Endothelial cell of umbilical vein (primary cell): ENCODE data around the gene ZNF892. TPM values are rescaled to one million over a fixed set of nuclear protein-coding genes. Genes with fewer than 3 reads are reported as not detected.

Source experiments
- BruUV-seq: library from RNA; stranded (reverse); fragments of 400-500 nt; replicated peaks from 2 replicates; lab custom pipeline; 2021; lab: Mats Ljungman, UMichigan
- CTCF ChIA-PET: fragments of 300-600, 350-600 bp; sonication (Branson Sonifier 250); formaldehyde crosslinking; loops from one replicate; lab custom pipeline; 2021; ENCODE audit warnings: antibody characterized with exemption, inconsistent platforms; lab: Charles Lee
- POLR2A ChIA-PET: fragments of 300-600, 350-600 bp; sonication (Branson Sonifier 250); formaldehyde crosslinking; loops from one replicate; lab custom pipeline; 2021; ENCODE audit warnings: antibody characterized with exemption, inconsistent platforms; lab: Charles Lee
- DNase-seq: peaks from one replicate; pipeline ENCODE4 v3.0.0-alpha.2; 2011; ENCODE audit warnings: low read depth, low spot score
- FAIRE-seq: peaks from 2 replicates; lab custom pipeline; 2011; peaks lifted over from hg19 to GRCh38; lab: Jason Lieb, UNC
- H2AFZ ChIP-seq: 2 replicates; pipeline ENCODE4 v1.6.0; 2012; ENCODE audit warnings: low read depth, low read length, control low read depth, inconsistent platforms
- H3K27ac ChIP-seq: 2 replicates; pipeline ENCODE4 v1.5.1; 2011; ENCODE audit warnings: low read depth, mild to moderate bottlenecking, control low read depth, low read length, moderate library complexity; ENCODE audit not compliant: insufficient read depth
- H3K27me3 ChIP-seq, 2 experiments: 2 replicates each; pipeline versions ENCODE4 v1.6.0 to v1.6.1; 2011; ENCODE audit warnings: low read length in 2 of 2, mixed read lengths in 1 of 2; ENCODE audit not compliant: control insufficient read depth in 2 of 2, insufficient read depth in 2 of 2
- H3K36me3 ChIP-seq, 2 experiments: 2 replicates in 1 of 2; 3 replicates in 1 of 2; pipeline ENCODE4 v1.5.1; 2011; ENCODE audit warnings: low read length in 2 of 2, mild to moderate bottlenecking in 1 of 2, moderate library complexity in 1 of 2; ENCODE audit not compliant: control insufficient read depth in 2 of 2, insufficient read depth in 2 of 2; ENCODE audit errors: extremely low read depth in 1 of 2
- H3K4me1 ChIP-seq: 3 replicates; pipeline ENCODE4 v1.5.1; 2011; ENCODE audit warnings: mild to moderate bottlenecking, low read length; ENCODE audit not compliant: control insufficient read depth, insufficient read depth; ENCODE audit errors: extremely low read depth
- H3K4me2 ChIP-seq: 2 replicates; pipeline ENCODE4 v1.6.1; 2011; ENCODE audit warnings: low read length, control low read depth, mixed read lengths; ENCODE audit not compliant: insufficient read depth
- H3K4me3 ChIP-seq, 3 experiments: fragments of 200-600 bp in 1 of 3; sonication (generic), shearing (Covaris generic) in 1 of 3; replicated peaks in 1 of 3; 2 replicates each; pipeline ENCODE4 v1.5.1; 2011 to 2016; ENCODE audit warnings: control low read depth in 3 of 3, low read length in 3 of 3, mild to moderate bottlenecking in 2 of 3, inconsistent platforms in 1 of 3, low read depth in 1 of 3, moderate library complexity in 1 of 3; ENCODE audit not compliant: insufficient read depth in 1 of 3
- H3K79me2 ChIP-seq: 2 replicates; pipeline ENCODE4 v1.6.0; 2012; ENCODE audit warnings: low read length, inconsistent platforms; ENCODE audit not compliant: control insufficient read depth, insufficient read depth
- H3K9ac ChIP-seq: replicated peaks from 2 replicates; pipeline ENCODE3; 2011; ENCODE audit warnings: low read length, control low read depth; ENCODE audit not compliant: insufficient read depth; ENCODE audit errors: extremely low read depth
- H3K9me1 ChIP-seq: replicated peaks from 3 replicates; pipeline ENCODE4 v1.6.0; 2011; ENCODE audit warnings: mild to moderate bottlenecking, low read length; ENCODE audit not compliant: control insufficient read depth, insufficient read depth; ENCODE audit errors: extremely low read depth
- H3K9me3 ChIP-seq: replicated peaks from 2 replicates; pipeline ENCODE4 v1.5.1; 2012; ENCODE audit warnings: low read length, inconsistent platforms; ENCODE audit not compliant: control insufficient read depth, insufficient read depth
- H4K20me1 ChIP-seq: replicated peaks from 2 replicates; pipeline ENCODE3; 2011; ENCODE audit warnings: mild to moderate bottlenecking, low read length; ENCODE audit not compliant: control insufficient read depth, insufficient read depth; ENCODE audit errors: extremely low read depth
- EZH2 ChIP-seq: IDR thresholded peaks from 2 replicates; pipeline ENCODE4 v1.6.1; 2012; ENCODE audit warnings: borderline replicate concordance, low read depth, mild to moderate bottlenecking, moderate library complexity, low read length, inconsistent platforms; ENCODE audit not compliant: severe bottlenecking
- FOS ChIP-seq: IDR thresholded peaks from 2 replicates; pipeline ENCODE4 v1.6.1; 2011; ENCODE audit warnings: mild to moderate bottlenecking, low read length, moderate library complexity, borderline replicate concordance; ENCODE audit not compliant: insufficient read depth
- GATA2 ChIP-seq: IDR thresholded peaks from 2 replicates; pipeline ENCODE4 v1.7.0; 2011; ENCODE audit warnings: low read depth, mild to moderate bottlenecking, moderate library complexity, mixed read lengths, low read length; ENCODE audit not compliant: insufficient read length, insufficient read depth
- MYC ChIP-seq: IDR thresholded peaks from one replicate; pipeline ENCODE4 v1.6.1; 2011; ENCODE audit warnings: mild to moderate bottlenecking, low read depth, low read length
- POLR2A ChIP-seq: IDR thresholded peaks from 2 replicates; pipeline ENCODE4 v1.6.1; 2012; ENCODE audit warnings: low read depth, mild to moderate bottlenecking, control low read depth, low read length
- POLR2AphosphoS5 ChIP-seq: IDR thresholded peaks from 2 replicates; pipeline ENCODE4 v1.6.1; 2012; ENCODE audit warnings: low read depth, mild to moderate bottlenecking, control low read depth, low read length, moderate library complexity; ENCODE audit not compliant: insufficient read depth
- dilution Hi-C: fragments of 300-500 bp; cut with MboI; formaldehyde crosslinking; loops from one replicate; pipeline ENCODE4 v1.15.0; 2019; ENCODE audit warnings: low sequenced_read_pairs; ENCODE audit not compliant: extremely low pct_ligation_motif_present
- intact Hi-C: fragments of 100-400 bp; cut with micrococcal nuclease; formaldehyde crosslinking; loops from one replicate; pipeline ENCODE4 v1.10.0; 2022
- polyA plus RNA-seq, 4 experiments: library from polyadenylated mRNA; depleted of rRNA in 3 of 4; stranded (reverse) in 3 of 4; unstranded in 1 of 4; fragments of >200 nt; gene quantifications; 2 replicates each; pipeline versions ENCODE4 v1.2.1 to v1.2.3, GENCODE V29; 2011 to 2012; ENCODE audit warnings: missing spikeins in 1 of 4
- total RNA-seq: library from RNA; stranded (reverse); gene quantifications from 2 replicates; pipeline ENCODE4 v1.2.3, GENCODE V29; 2021
- TF ChIP-seq, protein P1 (sequence below), 2 donors: IDR thresholded peaks; 1 replicate in 1 of 2; 2 replicates in 1 of 2; pipeline ENCODE4 v1.5.1; 2011; ENCODE audit warnings: low read length in 2 of 2, mild to moderate bottlenecking in 2 of 2, moderate library complexity in 2 of 2, control low read depth in 1 of 2, inconsistent platforms in 1 of 2, low read depth in 1 of 2; ENCODE audit not compliant: insufficient read depth in 1 of 2; ENCODE audit errors: extremely low read depth in 1 of 2
- TF ChIP-seq, protein P2 (sequence below): IDR thresholded peaks from 2 replicates; pipeline ENCODE4 v1.6.1; 2011; ENCODE audit not compliant: insufficient read depth, insufficient read length

The ZNF892 gene
- total and polyA plus RNA-seq, 2 donors (not counting 3 experiments of a cell fraction or from before 2014, with no cell fraction given) = 0.65 to 3.7 TPM

DNA sequence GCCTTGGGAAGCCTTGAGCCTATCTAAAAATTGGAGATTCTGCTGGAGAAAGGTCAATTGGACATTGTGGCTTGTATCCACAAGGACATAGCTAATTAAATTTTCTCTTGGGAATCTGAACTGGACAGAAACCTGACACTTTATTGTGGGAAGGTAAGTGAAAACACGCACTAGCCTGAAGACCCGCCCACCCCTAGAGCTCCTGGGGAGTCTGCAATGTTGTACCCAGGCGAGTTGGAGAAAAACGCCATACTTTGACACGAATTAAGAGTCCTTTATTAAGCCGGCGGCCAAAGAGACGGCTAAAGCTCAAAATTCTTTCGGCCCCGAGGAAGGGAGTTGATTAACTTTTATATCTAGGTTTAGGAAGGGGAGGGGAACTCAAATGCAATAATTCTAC lies 1.2 kb upstream of the ZNF892 start:
- intact Hi-C loops = loop anchor here (10.0 kb wide), 1 partner anchor 81 kb away; the partner anchor contains the start of gene MRPS5
- Histone ChIP-seq H3K4me1 (peaks cover 4% of the 10 kb centered on the region), H3K27me3 (no peaks in the 10 kb centered on the region), H3K36me3 (no peaks in the 10 kb centered on the region), H3K4me2 (peak overlapping the region; percentile 92), H3K27ac (no peak overlapping the region), H2AFZ (no peak overlapping the region), H3K9me1 (no peaks in the 10 kb centered on the region), H3K79me2 (no peaks in the 10 kb centered on the region), H3K9ac (no peak overlapping the region), H3K9me3 (peaks cover 3% of the 10 kb centered on the region), H4K20me1 (no peaks in the 10 kb centered on the region), H3K4me3 (no peak overlapping the region)
- ChIA-PET CTCF (interaction anchor here (1.4 kb wide), 1 partner anchor 130 kb away, joined by 5 read pairs; no protein-coding TSS in a partner anchor), POLR2A (no interaction called here)
- no TSS peak for BruUV-seq
- FAIRE-seq (no peak), DNase-seq (no peak)
- dilution Hi-C loops = no loop called here
- no peak for TF ChIP-seq EZH2

DNA sequence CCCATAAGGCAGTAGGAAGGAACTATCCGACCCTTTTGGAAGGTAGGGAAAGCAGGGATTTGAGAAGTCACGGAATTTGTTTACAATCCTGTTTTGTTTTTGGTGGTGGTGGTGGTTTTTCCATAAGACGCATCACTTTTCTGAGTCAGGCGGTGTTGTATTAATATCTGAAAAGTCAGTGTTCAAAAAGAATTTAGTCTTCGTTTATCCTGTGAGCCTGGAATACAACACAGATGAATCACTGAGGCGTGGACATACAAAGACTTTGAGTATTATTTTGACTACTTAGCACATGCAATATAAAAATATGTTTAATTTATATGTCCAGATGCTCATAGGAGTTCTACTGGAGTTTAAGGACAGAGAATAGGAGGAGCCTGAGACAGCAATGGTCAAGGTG lies 785 bp downstream of the ZNF892 start:
- Histone ChIP-seq H3K4me1 (peaks cover 4% of the 10 kb centered on the region), H3K4me3 (peak overlapping the region; percentile 45 to 74 (median 60)), H3K9ac (peak overlapping the region; percentile 35), H2AFZ (peak overlapping the region; percentile 90), H3K27me3 (no peaks in the 10 kb centered on the region), H3K36me3 (peaks cover 0 to 9% of the 10 kb centered on the region in 2 experiments), H4K20me1 (no peaks in the 10 kb centered on the region), H3K9me3 (peaks cover 3% of the 10 kb centered on the region), H3K9me1 (no peaks in the 10 kb centered on the region), H3K27ac (no peak overlapping the region), H3K79me2 (no peaks in the 10 kb centered on the region), H3K4me2 (peak overlapping the region; percentile 92)
- POLR2A ChIA-PET = no interaction called here
- dilution Hi-C loops (no loop called here), intact Hi-C loops (loop anchor here (10.0 kb wide), 1 partner anchor 83 kb away; the partner anchor contains the start of gene MRPS5)
- FAIRE-seq = no peak
- CTCF ChIA-PET = no interaction called here
- TF ChIP-seq POLR2A (no peak), FOS (no peak), MYC (no peak), GATA2 (no peak), POLR2AphosphoS5 (no peak), EZH2 (no peak)
- TF ChIP-seq, protein P1, sequence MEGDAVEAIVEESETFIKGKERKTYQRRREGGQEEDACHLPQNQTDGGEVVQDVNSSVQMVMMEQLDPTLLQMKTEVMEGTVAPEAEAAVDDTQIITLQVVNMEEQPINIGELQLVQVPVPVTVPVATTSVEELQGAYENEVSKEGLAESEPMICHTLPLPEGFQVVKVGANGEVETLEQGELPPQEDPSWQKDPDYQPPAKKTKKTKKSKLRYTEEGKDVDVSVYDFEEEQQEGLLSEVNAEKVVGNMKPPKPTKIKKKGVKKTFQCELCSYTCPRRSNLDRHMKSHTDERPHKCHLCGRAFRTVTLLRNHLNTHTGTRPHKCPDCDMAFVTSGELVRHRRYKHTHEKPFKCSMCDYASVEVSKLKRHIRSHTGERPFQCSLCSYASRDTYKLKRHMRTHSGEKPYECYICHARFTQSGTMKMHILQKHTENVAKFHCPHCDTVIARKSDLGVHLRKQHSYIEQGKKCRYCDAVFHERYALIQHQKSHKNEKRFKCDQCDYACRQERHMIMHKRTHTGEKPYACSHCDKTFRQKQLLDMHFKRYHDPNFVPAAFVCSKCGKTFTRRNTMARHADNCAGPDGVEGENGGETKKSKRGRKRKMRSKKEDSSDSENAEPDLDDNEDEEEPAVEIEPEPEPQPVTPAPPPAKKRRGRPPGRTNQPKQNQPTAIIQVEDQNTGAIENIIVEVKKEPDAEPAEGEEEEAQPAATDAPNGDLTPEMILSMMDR (IDR thresholded peaks at IDR 0.05; ENCODE audit: extremely low read depth in 1 of 2, insufficient read depth in 1 of 2, low read depth in 1 of 2, low read length in 2 of 2) = no peak
- TF ChIP-seq, protein P2, sequence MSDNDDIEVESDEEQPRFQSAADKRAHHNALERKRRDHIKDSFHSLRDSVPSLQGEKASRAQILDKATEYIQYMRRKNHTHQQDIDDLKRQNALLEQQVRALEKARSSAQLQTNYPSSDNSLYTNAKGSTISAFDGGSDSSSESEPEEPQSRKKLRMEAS = no peak
- DNase-seq = no peak
- BruUV-seq = no TSS peak
